ENCODE measurements around the gene APBA2.
"Not testable (repeated sequence)": the region's sequence is repeated elsewhere in the genome, so short reads cannot be mapped to it uniquely, and the experiment has no call there.

Gene APBA2

GRCh38 chr15:28887339-28888174, 1.8 kb downstream of the APBA2 start:
- no peak for TF ChIP-seq POLR2A (IDR thresholded peaks at IDR 0.05; ENCODE audit: low read length)
- no peak for TF ChIP-seq GATA1 (IDR thresholded peaks at IDR 0.05; ENCODE audit: low read depth, low read length)
- no peak for DNase-seq

GRCh38 chr15:28888302-28888894, 2.6 kb downstream of the APBA2 start:
- TF ChIP-seq GATA1 (IDR thresholded peaks at IDR 0.05; ENCODE audit: low read depth, low read length) (no peak), POLR2A (IDR thresholded peaks at IDR 0.05; ENCODE audit: low read length) (no peak)
- no peak for DNase-seq

GRCh38 chr15:28888900-28889299, 3.1 kb downstream of the APBA2 start:
- DNase-seq: no peak

GRCh38 chr15:28889346-28889745, 3.6 kb downstream of the APBA2 start:
- TF ChIP-seq GATA1 (IDR thresholded peaks at IDR 0.05; ENCODE audit: low read depth, low read length) (no peak), POLR2A (IDR thresholded peaks at IDR 0.05; ENCODE audit: low read length) (no peak)
- no peak for DNase-seq

More at GRCh38 chr15:28888900-28889299, 3.1 kb downstream of the APBA2 start:
- TF ChIP-seq POLR2A (IDR thresholded peaks at IDR 0.05; ENCODE audit: low read length) (no peak), GATA1 (IDR thresholded peaks at IDR 0.05; ENCODE audit: low read depth, low read length) (no peak)

- DNase-seq: not testable (repeated sequence)
These were observed 4.1 kb downstream of the APBA2 start for GRCh38 chr15:28889871-28890270.

GRCh38 chr15:28890291-28890690, 4.5 kb downstream of the APBA2 start:
- not testable (repeated sequence) for DNase-seq

- no peak for TF ChIP-seq GATA1 (IDR thresholded peaks at IDR 0.05; ENCODE audit: low read depth, low read length)
- TF ChIP-seq POLR2A (IDR thresholded peaks at IDR 0.05; ENCODE audit: low read length): no peak
- no peak for DNase-seq
These were observed 5.1 kb downstream of the APBA2 start for GRCh38 chr15:28890711-28891495.

GRCh38 chr15:28891588-28891987, 5.8 kb downstream of the APBA2 start:
- TF ChIP-seq GATA1 (IDR thresholded peaks at IDR 0.05; ENCODE audit: low read depth, low read length): no peak
- TF ChIP-seq POLR2A (IDR thresholded peaks at IDR 0.05; ENCODE audit: low read length): no peak
- no peak for DNase-seq

GRCh38 chr15:28892789-28893610, 7.2 kb downstream of the APBA2 start:
- DNase-seq: no peak

GRCh38 chr15:28894631-28895030, 8.9 kb downstream of the APBA2 start:
- no peak for TF ChIP-seq POLR2A (IDR thresholded peaks at IDR 0.05; ENCODE audit: low read length)
- no peak for TF ChIP-seq GATA1 (IDR thresholded peaks at IDR 0.05; ENCODE audit: low read depth, low read length)
- DNase-seq: no peak

More at GRCh38 chr15:28892789-28893610, 7.2 kb downstream of the APBA2 start:
- TF ChIP-seq POLR2A (IDR thresholded peaks at IDR 0.05; ENCODE audit: low read length) (no peak), GATA1 (IDR thresholded peaks at IDR 0.05; ENCODE audit: low read depth, low read length) (no peak)

- no peak for DNase-seq
- TF ChIP-seq POLR2A (IDR thresholded peaks at IDR 0.05; ENCODE audit: low read length) (no peak), GATA1 (IDR thresholded peaks at IDR 0.05; ENCODE audit: low read depth, low read length) (no peak)
These were observed 9.4 kb downstream of the APBA2 start for GRCh38 chr15:28895146-28895545.

- no peak for DNase-seq
- TF ChIP-seq GATA1 (IDR thresholded peaks at IDR 0.05; ENCODE audit: low read depth, low read length): no peak
- TF ChIP-seq POLR2A (IDR thresholded peaks at IDR 0.05; ENCODE audit: low read length): no peak
These were observed 9.8 kb downstream of the APBA2 start for GRCh38 chr15:28895566-28895965.

GRCh38 chr15:28896951-28897350, 11.2 kb downstream of the APBA2 start:
- TF ChIP-seq GATA1 (IDR thresholded peaks at IDR 0.05; ENCODE audit: low read depth, low read length): no peak
- TF ChIP-seq POLR2A (IDR thresholded peaks at IDR 0.05; ENCODE audit: low read length): no peak
- no peak for DNase-seq
